Measurements from ENCODE around the gene NAPSA.
A peak's percentile ranks its signal among the peaks of the same experiment; 100 is the strongest.

The NAPSA gene

DNA sequence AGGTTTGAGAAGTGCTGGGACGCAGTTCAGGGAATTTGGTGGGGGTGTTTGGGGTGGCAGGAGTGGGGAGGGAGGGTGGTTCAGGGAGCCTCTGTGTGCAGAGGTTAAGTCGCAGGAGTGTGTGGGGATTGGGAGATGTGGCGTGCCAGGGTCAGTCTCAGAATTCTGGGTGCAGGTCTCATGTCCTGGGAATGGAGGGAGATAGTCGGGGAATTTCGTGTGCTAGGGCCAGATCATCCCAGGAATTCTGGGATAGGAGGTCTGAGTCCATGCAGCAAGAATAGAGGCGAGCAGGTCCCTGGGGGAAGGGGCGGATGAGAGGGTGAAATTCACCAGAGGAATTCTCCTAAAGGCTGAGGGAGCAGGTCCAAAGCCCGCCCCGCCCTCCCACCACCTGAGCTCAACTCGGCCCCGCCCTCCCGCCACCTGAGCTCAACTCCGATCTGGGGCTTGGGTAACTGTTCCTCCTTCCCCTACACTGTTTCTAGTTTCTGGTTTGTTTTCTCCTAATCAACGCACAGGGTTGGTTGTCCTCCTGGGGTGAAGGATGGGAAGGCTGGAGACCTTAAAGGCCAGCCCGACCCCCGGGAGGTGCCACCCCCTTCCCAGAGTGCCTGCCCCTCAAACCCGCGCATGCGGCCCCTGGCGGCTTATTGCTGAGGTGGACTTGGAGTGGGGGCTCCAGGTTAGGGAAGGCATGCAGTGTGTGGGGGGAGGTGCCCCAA lies 51.5 kb downstream of the NAPSA start:
- peak; percentile 13 for DNase-seq

DNA sequence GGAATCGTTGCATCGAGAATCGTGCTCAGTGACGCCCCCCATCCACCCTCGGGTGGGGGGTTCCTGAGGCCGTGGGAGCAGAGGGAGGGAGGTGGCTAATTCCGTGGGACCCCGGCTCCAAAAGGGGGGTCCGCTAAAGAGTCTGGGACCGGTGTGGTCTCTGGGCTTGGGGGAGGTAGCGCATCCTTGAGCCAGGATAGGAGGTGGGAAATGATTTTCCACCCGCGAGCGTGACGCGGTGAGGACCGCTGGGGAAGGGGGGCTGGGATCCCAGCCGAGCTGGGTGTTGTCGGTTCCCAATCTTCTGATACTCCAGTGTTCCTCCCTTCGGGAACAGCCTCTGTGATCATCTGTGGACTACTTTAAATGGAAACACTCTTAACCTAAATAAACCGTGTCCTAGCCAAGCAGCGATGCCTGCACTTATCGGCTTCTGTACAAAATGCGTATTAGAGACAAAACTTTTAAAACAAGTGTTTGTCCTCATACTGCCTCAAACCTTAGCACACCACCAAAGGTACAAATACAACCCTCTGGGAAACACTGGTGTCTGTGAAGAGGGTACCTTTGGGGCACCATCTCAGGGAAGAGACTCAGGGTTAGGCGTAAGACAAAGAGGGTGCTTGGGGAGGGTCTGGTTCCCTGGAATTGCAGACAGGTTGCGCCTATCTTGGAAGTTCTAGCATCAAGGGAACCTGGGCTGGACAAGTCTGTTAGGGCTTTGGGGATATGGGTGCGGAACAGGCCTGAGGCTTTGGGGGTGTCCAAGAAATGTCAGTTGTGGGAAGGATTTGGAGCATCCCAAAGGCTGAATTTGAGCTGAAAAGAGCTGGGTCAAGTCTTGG lies 52.2 kb downstream of the NAPSA start:
- no peak for DNase-seq

DNA sequence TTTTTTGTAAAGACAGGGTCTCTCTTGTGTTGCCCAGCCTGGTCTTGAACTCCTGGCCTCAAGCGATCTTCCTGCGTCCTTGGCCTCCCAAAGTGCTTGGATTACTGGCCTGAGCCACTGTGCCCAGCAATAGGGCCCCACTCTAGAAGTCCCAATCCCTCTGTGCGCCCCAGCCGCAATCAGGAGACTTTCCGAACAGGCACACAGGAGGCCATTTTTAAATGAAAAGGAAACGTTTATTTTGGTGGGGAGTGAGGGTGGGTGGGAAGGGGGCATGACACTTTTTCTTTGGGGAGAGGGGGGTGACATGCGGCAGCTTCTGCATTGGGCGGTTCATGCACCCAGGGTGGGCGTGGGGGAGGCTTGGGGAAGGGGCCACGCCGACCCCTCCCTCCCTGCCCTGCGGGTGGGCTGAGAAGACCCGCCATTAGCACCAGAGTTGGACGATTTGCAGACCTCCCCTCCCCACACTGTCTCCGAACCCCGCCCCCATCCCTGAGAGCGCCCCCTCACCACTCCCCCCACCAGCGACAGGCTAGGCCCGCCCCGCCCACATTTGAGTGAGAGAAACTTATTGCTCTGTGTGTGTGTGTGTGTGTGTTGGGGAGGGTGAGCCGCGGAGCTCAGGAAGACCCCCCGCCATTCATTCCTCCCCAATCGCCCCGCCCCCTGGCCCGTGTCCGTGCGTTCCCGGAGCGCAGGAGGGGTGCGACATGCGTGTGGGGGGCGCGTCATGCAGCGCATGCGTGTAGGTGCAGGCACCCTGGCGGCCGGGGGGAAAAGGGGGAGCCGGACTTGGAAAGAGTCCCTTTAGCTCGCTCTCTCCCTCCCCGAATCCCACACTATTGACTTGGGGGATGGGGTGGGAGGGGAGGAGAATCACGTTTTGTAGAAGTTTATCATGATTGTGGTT lies 53.5 kb downstream of the NAPSA start:
- DNase-seq = no peak

DNA sequence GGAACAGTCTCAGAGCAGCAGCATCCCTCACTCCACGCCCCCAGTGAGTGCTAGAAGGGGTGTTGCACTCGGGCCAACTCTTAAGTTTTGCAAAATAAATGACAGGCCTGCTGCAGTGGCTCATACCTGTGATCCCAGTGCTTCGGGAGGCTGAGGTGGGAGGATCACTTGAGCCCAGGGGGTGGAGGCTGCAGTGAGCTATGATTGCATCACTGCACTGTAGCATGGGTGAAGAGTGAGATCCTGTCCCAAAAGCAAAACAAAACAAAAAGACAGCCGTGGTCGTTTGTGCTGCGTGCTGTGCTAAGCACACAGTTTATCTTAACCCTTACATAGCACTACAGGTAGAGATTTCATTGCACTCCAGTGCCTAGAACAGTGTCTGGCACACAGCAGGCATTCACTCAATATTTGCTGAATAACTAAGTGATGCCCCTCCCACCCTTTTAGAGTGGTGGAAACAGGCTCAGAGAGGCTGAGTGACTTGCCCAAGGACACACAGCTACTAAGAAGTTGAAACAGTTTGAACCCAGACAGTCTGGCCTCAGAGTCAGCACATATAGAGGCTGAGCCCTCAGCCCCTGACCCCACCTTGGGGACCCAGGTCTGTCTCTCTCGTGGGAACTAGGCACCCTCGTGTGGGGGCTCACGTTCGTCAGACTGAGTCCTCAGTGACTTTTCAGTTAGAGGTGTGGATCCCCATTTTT lies 54.5 kb downstream of the NAPSA start:
- DNase-seq = no peak

DNA sequence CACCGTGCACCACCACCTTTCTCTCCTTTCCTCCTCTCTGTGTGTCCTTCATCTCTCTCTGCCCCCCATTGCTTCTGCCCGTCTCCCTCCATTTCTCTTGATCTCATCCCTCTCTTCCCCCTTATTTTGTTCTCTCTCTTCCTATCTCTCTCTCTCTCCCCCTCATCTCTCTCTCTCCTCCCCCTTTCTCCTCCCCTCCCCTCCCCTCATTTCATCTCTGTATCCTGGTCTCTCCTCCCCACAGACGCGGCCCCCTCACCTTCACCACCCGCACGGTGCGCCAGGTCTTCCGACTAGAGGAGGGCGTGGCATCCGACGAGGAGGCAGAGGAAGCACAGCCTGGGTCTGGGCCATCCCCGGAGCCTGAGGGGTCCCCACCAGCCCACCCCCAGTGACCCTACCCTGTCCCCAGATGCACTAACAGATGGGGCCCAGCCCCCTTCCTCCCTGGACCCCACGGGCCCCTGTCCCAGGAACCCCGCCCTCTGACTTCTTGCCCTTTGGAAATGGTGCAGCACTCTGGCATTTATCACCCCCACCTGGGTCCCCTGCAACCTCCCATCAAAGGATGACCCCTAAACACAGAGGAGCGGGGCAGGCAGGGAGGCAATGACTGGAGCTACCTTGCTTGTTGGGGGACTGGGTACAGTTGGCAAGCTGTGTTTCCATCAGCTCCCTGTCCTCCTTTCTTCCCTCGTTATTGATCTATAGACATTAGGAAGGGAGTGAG lies 55.9 kb downstream of the NAPSA start:
- no peak for DNase-seq

DNA sequence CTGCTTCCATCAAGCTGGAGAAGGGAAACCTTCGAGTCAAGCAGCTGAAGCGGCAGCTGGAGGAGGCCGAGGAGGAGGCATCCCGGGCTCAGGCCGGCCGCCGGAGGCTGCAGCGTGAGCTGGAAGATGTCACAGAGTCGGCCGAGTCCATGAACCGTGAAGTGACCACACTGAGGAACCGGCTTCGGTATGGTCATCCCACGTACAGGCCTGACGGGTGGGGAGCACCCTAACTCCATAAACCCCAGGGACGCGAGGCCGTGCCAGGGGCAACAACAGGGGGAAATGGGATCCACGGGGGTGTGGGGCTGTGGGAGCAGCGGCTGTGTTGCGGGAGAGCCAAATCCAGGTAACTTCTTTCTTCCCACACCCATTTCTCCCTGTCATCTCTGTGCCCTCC lies 56.4 kb downstream of the NAPSA start:
- no peak for DNase-seq

Measured in DMS79 (cell line).